Keratinocyte (primary cell): ENCODE results near the gene BCL7A. TPM values are rescaled to one million over a fixed set of nuclear protein-coding genes. Genes with fewer than 3 reads are reported as not detected.

Source experiments
- DNase-seq: peaks from one replicate; pipeline ENCODE4 v3.0.0-alpha.2; 2011; ENCODE audit warnings: low read depth, missing footprints, low spot score
- FAIRE-seq: peaks from 2 replicates; lab custom pipeline; 2011; peaks lifted over from hg19 to GRCh38; lab: Jason Lieb, UNC
- H2AFZ ChIP-seq: 2 replicates; pipeline ENCODE4 v1.6.0; 2012; ENCODE audit warnings: low read length, control low read depth, inconsistent platforms; ENCODE audit not compliant: control insufficient read depth
- H3K27ac ChIP-seq: 2 replicates; pipeline ENCODE4 v1.5.1; 2011; ENCODE audit warnings: low read length; ENCODE audit not compliant: control insufficient read depth, insufficient read depth
- H3K27me3 ChIP-seq: 3 replicates; pipeline ENCODE4 v1.6.0; 2011; ENCODE audit warnings: low read length; ENCODE audit not compliant: control insufficient read depth, insufficient read depth; ENCODE audit errors: extremely low read depth
- H3K36me3 ChIP-seq, 2 experiments: 2 replicates in 1 of 2; 3 replicates in 1 of 2; pipeline ENCODE4 v1.5.1; 2011; ENCODE audit warnings: low read length in 2 of 2, mild to moderate bottlenecking in 1 of 2; ENCODE audit not compliant: control insufficient read depth in 2 of 2, insufficient read depth in 2 of 2; ENCODE audit errors: extremely low read depth in 1 of 2
- H3K4me1 ChIP-seq: 3 replicates; pipeline ENCODE4 v1.5.1; 2011; ENCODE audit warnings: low read length; ENCODE audit not compliant: control insufficient read depth, insufficient read depth; ENCODE audit errors: extremely low read depth
- H3K4me2 ChIP-seq: 3 replicates; pipeline ENCODE4 v1.6.0; 2011; ENCODE audit warnings: low read depth, low read length; ENCODE audit not compliant: control insufficient read depth, insufficient read depth; ENCODE audit errors: extremely low read depth
- H3K4me3 ChIP-seq, 3 experiments: fragments of 200-600 bp in 1 of 3; sonication (generic) in 1 of 3; 2 replicates in 2 of 3; 3 replicates in 1 of 3; pipeline ENCODE4 v1.5.1; 2011 to 2016; ENCODE audit warnings: low read length in 3 of 3, mild to moderate bottlenecking in 3 of 3, control low read depth in 2 of 3, inconsistent platforms in 1 of 3, low read depth in 1 of 3, mixed read lengths in 1 of 3, mixed run types in 1 of 3, moderate library complexity in 1 of 3; ENCODE audit not compliant: control insufficient read depth in 2 of 3, insufficient read depth in 2 of 3; ENCODE audit errors: extremely low read depth in 1 of 3
- H3K79me2 ChIP-seq: 2 replicates; pipeline ENCODE4 v1.6.0; 2012; ENCODE audit warnings: low read length; ENCODE audit not compliant: control insufficient read depth, insufficient read depth
- H3K9ac ChIP-seq: 3 replicates; pipeline ENCODE4 v1.6.0; 2011; ENCODE audit warnings: low read length; ENCODE audit not compliant: control insufficient read depth, insufficient read depth; ENCODE audit errors: extremely low read depth
- H3K9me1 ChIP-seq: 3 replicates; pipeline ENCODE4 v1.6.0; 2011; ENCODE audit warnings: low read length; ENCODE audit not compliant: control insufficient read depth, insufficient read depth; ENCODE audit errors: extremely low read depth
- H3K9me3 ChIP-seq: 2 replicates; pipeline ENCODE4 v1.5.1; 2012; ENCODE audit warnings: low read depth, low read length; ENCODE audit not compliant: control insufficient read depth
- H4K20me1 ChIP-seq: 3 replicates; pipeline ENCODE4 v1.6.0; 2011; ENCODE audit warnings: low read length; ENCODE audit not compliant: control insufficient read depth, insufficient read depth; ENCODE audit errors: extremely low read depth
- EZH2 ChIP-seq: IDR thresholded peaks from one replicate; pipeline ENCODE4 v1.6.1; 2012; ENCODE audit warnings: inconsistent platforms, mild to moderate bottlenecking, low read length, moderate library complexity
- dilution Hi-C: fragments of 300-500 bp; cut with MboI; formaldehyde crosslinking; loops from one replicate; pipeline ENCODE4 v1.7.0; 2020; ENCODE audit warnings: low sequenced_read_pairs; ENCODE audit not compliant: extremely low pct_ligation_motif_present
- polyA plus RNA-seq, 5 experiments: library from polyadenylated mRNA; depleted of rRNA in 3 of 5; stranded (reverse) in 3 of 5; stranded (forward) in 1 of 5; unstranded in 1 of 5; fragments of >200 nt; gene quantifications; 1 replicate in 1 of 5; 2 replicates in 3 of 5; 3 replicates in 1 of 5; pipeline versions ENCODE4 v1.2.1 to v1.2.3, GENCODE V29; 2011 to 2012; ENCODE audit warnings: missing spikeins in 2 of 5, low read depth in 1 of 5, low replicate concordance in 1 of 5
- TF ChIP-seq, protein P1 (sequence below), 3 experiments: IDR thresholded peaks in 1 of 3; conservative IDR thresholded peaks in 1 of 3; optimal IDR thresholded peaks in 1 of 3; 2 replicates in 2 of 3; 3 replicates in 1 of 3; pipeline versions ENCODE3 to v1.5.1; 2011; ENCODE audit warnings: low read length in 3 of 3, mild to moderate bottlenecking in 3 of 3, moderate library complexity in 2 of 3, control low read depth in 1 of 3, inconsistent platforms in 1 of 3; ENCODE audit not compliant: insufficient read depth in 2 of 3; ENCODE audit errors: extremely low read depth in 1 of 3

The BCL7A gene
- polyA plus RNA-seq, 1 donor (not counting 4 experiments of a cell fraction or from before 2014, with no cell fraction given), result 12.8 TPM

DNA sequence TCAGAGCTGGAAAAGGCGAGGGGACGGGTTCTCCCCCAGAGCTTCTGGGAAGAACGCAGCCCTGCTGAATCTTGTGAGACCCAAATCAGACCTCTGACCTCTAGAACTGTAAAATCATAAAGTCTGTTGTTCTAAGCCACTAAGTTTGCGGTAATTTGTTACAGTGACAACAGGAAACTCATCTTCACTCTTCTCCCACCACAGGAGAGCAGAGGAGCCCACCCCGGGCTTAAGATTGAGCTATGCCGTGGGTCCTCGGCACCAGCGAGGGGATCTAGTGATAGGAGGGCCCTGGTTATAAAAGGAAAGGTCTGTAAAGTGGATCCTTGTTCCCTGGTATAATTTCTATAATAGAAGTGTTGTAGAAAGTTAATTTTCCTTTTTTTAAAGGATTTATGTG is 64.4 kb downstream of the BCL7A start:
- peaks cover 18% of the 10 kb centered on the region for H3K4me1 ChIP-seq
- H3K36me3 ChIP-seq, result peaks cover 17 to 33% of the 10 kb centered on the region in 2 experiments
- no peaks in the 10 kb centered on the region for H3K9me3 ChIP-seq
- no peak overlapping the region for H3K27ac ChIP-seq
- no peak overlapping the region for H3K4me3 ChIP-seq
- FAIRE-seq (no peak), DNase-seq (no peak)
- dilution Hi-C loops, result no loop called here
- no peak overlapping the region for H3K9ac ChIP-seq
- peaks cover 94% of the 10 kb centered on the region for H3K79me2 ChIP-seq
- H2AFZ ChIP-seq, result no peak overlapping the region
- no peak overlapping the region for H3K4me2 ChIP-seq
- peaks cover 10% of the 10 kb centered on the region for H4K20me1 ChIP-seq
- TF ChIP-seq EZH2, result no peak
- TF ChIP-seq, protein P1, sequence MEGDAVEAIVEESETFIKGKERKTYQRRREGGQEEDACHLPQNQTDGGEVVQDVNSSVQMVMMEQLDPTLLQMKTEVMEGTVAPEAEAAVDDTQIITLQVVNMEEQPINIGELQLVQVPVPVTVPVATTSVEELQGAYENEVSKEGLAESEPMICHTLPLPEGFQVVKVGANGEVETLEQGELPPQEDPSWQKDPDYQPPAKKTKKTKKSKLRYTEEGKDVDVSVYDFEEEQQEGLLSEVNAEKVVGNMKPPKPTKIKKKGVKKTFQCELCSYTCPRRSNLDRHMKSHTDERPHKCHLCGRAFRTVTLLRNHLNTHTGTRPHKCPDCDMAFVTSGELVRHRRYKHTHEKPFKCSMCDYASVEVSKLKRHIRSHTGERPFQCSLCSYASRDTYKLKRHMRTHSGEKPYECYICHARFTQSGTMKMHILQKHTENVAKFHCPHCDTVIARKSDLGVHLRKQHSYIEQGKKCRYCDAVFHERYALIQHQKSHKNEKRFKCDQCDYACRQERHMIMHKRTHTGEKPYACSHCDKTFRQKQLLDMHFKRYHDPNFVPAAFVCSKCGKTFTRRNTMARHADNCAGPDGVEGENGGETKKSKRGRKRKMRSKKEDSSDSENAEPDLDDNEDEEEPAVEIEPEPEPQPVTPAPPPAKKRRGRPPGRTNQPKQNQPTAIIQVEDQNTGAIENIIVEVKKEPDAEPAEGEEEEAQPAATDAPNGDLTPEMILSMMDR (optimal IDR thresholded peaks at IDR 0.05 in 1 of 3, IDR thresholded peaks at IDR 0.05 in 1 of 3, conservative IDR thresholded peaks at IDR 0.05 in 1 of 3; ENCODE audit: extremely low read depth in 1 of 3, insufficient read depth in 2 of 3, low read length in 3 of 3), result no peak
- H3K27me3 ChIP-seq, result no peaks in the 10 kb centered on the region
- peaks cover under 1% of the 10 kb centered on the region for H3K9me1 ChIP-seq

GRCh38 chr12:122086641-122087285 is 65.1 kb downstream of the BCL7A start:
- DNase-seq (no peak), FAIRE-seq (no peak)
- no peaks in the 10 kb centered on the region for H3K9me3 ChIP-seq
- H2AFZ ChIP-seq, result no peak overlapping the region
- dilution Hi-C loops, result no loop called here
- H3K4me1 ChIP-seq, result peaks cover 12% of the 10 kb centered on the region
- H3K36me3 ChIP-seq, result peaks cover 17 to 33% of the 10 kb centered on the region in 2 experiments
- H3K9ac ChIP-seq, result no peak overlapping the region
- TF ChIP-seq, protein P1 (optimal IDR thresholded peaks at IDR 0.05 in 1 of 3, IDR thresholded peaks at IDR 0.05 in 1 of 3, conservative IDR thresholded peaks at IDR 0.05 in 1 of 3; ENCODE audit: extremely low read depth in 1 of 3, insufficient read depth in 2 of 3, low read length in 3 of 3), result no peak
- no peak for TF ChIP-seq EZH2
- H3K79me2 ChIP-seq, result peaks cover 94% of the 10 kb centered on the region
- no peak overlapping the region for H3K4me3 ChIP-seq
- H3K27ac ChIP-seq, result no peak overlapping the region
- H3K9me1 ChIP-seq, result no peaks in the 10 kb centered on the region
- peaks cover 5% of the 10 kb centered on the region for H4K20me1 ChIP-seq
- H3K27me3 ChIP-seq, result no peaks in the 10 kb centered on the region
- no peak overlapping the region for H3K4me2 ChIP-seq
